ENCODE results near the gene NSMCE1.
"Not testable (repeated sequence)": the region's sequence is repeated elsewhere in the genome, so short reads cannot be mapped to it uniquely, and the experiment has no call there.

The NSMCE1 gene

GRCh38 chr16:27269300-27270150 is 953 bp upstream of the NSMCE1 start:
- DNase-seq: no peak

- DNase-seq: no peak
These were observed 1.4 kb downstream of the NSMCE1 start for GRCh38 chr16:27267037-27267677.

GRCh38 chr16:27265982-27266381 is 2.6 kb downstream of the NSMCE1 start:
- DNase-seq: no peak

- peak; percentile 80 for DNase-seq
These were observed 4.4 kb downstream of the NSMCE1 start for GRCh38 chr16:27264151-27264550.

GRCh38 chr16:27262904-27263423 is 5.6 kb downstream of the NSMCE1 start:
- DNase-seq: not testable (repeated sequence)

- no peak for DNase-seq
These were observed 8.9 kb downstream of the NSMCE1 start for GRCh38 chr16:27259710-27260109.

GRCh38 chr16:27258241-27258734 is 10.3 kb downstream of the NSMCE1 start:
- peak; percentile 76 for DNase-seq

GRCh38 chr16:27257271-27257670 is 11.3 kb downstream of the NSMCE1 start:
- no peak for DNase-seq

- no peak for DNase-seq
These were observed 11.7 kb downstream of the NSMCE1 start for GRCh38 chr16:27256861-27257260.

- no peak for DNase-seq
These were observed 14.2 kb downstream of the NSMCE1 start for GRCh38 chr16:27254262-27254811.

- DNase-seq: no peak
These were observed 15.0 kb downstream of the NSMCE1 start for GRCh38 chr16:27253526-27253930.

- no peak for DNase-seq
These were observed 16.4 kb downstream of the NSMCE1 start for GRCh38 chr16:27252206-27252585.

- DNase-seq: no peak
These were observed 16.9 kb downstream of the NSMCE1 start for GRCh38 chr16:27251541-27252205.

- not testable (repeated sequence) for DNase-seq
These were observed 19.7 kb downstream of the NSMCE1 start for GRCh38 chr16:27248886-27249285.

GRCh38 chr16:27248036-27248435 is 20.5 kb downstream of the NSMCE1 start:
- DNase-seq: no peak

- DNase-seq: not testable (repeated sequence)
These were observed 21.5 kb downstream of the NSMCE1 start for GRCh38 chr16:27247076-27247475.

GRCh38 chr16:27246439-27246838 is 22.1 kb downstream of the NSMCE1 start:
- no peak for DNase-seq

GRCh38 chr16:27245276-27246172 is 23.0 kb downstream of the NSMCE1 start:
- no peak for DNase-seq

- no peak for DNase-seq
These were observed 24.2 kb downstream of the NSMCE1 start for GRCh38 chr16:27244363-27244755.

- no peak for DNase-seq
These were observed 24.7 kb downstream of the NSMCE1 start for GRCh38 chr16:27243725-27244362.

GRCh38 chr16:27242868-27243590 is 25.5 kb downstream of the NSMCE1 start:
- DNase-seq: no peak
